Activated naive CD8-positive, alpha-beta T cell (primary cell): ENCODE data around the gene SPRR5.

Experiments
- H3K27ac Mint-ChIP-seq: one replicate; pipeline ENCODE4 v1.8.0; 2021; ENCODE audit warnings: mixed read lengths
- H3K27me3 Mint-ChIP-seq: one replicate; pipeline ENCODE4 v1.8.0; 2021; ENCODE audit warnings: mixed read lengths
- H3K36me3 Mint-ChIP-seq: one replicate; pipeline ENCODE4 v1.8.0; 2021; ENCODE audit warnings: mixed read lengths
- H3K4me1 Mint-ChIP-seq: one replicate; pipeline ENCODE4 v1.8.0; 2021; ENCODE audit warnings: low read depth, mixed read lengths
- H3K4me3 Mint-ChIP-seq: one replicate; pipeline ENCODE4 v1.8.0; 2021; ENCODE audit warnings: mild to moderate bottlenecking, mixed read lengths
- H3K9me3 Mint-ChIP-seq: one replicate; pipeline ENCODE4 v1.8.0; 2021; ENCODE audit warnings: low read depth, mixed read lengths

Gene SPRR5

DNA sequence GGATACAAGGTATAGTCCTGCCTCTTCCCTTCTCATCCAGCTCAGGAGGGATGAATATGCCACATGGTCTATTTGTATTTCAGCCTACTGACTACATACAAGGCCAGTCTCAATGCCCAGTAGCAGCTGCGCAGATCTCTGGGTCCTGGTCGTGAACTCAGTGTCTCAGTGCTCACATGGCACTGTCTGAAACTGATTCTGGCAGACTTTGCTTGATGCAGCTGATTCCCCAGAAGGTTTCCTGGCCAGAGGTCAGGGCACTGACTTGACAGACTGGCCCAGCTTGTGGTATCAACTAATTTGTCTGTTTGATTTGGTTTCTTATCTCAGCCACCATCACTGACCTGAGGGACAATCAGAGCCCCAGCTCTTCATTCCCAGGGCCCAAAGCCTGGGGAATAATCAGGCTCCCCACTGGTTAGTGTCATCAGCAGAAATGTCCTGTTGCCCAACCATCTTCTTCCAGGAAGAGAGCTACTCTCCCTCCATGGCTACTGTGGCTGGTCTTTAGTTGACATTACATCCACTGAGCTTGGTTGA lies 15.9 kb downstream of the SPRR5 start:
- H3K27ac Mint-ChIP-seq, result no peak overlapping the region
- H3K27me3 Mint-ChIP-seq, result peaks cover 6% of the 10 kb centered on the region
- no peaks in the 10 kb centered on the region for H3K36me3 Mint-ChIP-seq
- no peaks in the 10 kb centered on the region for H3K9me3 Mint-ChIP-seq
- H3K4me1 Mint-ChIP-seq, result no peaks in the 10 kb centered on the region
- H3K4me3 Mint-ChIP-seq, result no peak overlapping the region

DNA sequence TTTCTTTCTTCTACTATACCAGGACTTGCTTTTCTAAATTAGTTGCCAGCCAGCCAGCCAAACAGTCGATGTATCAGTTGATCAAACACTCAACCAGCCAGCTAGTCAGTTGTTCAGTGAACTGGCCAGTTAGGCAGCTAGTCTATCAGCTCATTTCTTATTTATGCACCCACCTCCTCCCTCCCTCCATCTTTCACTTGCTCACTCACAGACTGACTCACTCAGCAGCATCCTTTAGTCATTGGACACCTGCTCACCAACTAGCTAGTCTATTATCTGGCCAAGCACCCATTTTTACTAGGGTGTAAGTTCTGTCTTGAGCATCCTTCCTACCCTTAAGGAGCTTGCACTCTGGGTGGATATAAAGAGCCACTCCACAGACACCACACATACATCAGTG lies 17.5 kb downstream of the SPRR5 start:
- Mint-ChIP-seq H3K27me3 (peaks cover 6% of the 10 kb centered on the region), H3K4me3 (no peak overlapping the region), H3K4me1 (no peaks in the 10 kb centered on the region), H3K27ac (no peak overlapping the region), H3K9me3 (no peaks in the 10 kb centered on the region), H3K36me3 (no peaks in the 10 kb centered on the region)

DNA sequence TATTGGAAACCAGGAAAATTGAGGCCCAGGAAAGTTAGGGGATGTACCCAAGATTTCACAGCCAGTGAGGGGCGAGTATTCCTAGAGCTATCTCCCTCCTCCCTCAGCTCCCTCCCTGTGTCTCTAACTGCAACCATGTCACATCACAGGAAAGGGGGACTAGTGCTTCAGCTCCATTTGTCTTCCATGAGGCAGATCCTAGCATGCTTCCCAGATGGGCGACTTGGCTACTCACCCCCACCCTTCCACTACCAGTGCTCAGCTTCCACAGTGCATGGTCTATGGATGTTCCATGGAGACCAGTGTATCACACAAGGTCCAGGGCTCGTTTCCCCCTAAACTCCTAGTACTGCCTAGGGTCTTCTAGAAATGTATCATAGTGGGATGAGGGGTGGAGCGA lies 18.8 kb downstream of the SPRR5 start:
- Mint-ChIP-seq H3K4me1 (no peaks in the 10 kb centered on the region), H3K27me3 (peaks cover 6% of the 10 kb centered on the region), H3K9me3 (no peaks in the 10 kb centered on the region)

DNA sequence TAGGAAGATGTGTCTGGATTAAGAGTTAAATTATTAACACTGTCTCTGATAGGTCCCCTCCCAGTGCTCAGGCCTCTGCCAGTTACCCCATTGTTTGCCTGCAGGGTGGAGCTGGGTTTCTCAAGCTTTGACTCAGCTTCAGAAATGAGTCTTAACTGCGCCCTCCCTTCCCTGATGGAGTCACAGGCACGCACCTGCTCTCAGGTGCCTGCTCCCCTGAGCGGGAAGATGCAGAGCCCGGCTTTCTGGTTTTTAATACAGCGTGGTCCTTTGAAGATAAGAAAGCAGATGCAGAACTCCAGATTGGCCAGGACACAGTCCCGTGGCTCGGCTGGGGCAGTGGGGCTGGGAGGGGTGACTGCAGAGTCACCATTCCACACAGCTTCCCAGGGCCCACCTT lies 20.2 kb downstream of the SPRR5 start:
- Mint-ChIP-seq H3K27ac (no peak overlapping the region), H3K27me3 (peaks cover 4% of the 10 kb centered on the region), H3K36me3 (no peaks in the 10 kb centered on the region), H3K4me1 (no peaks in the 10 kb centered on the region), H3K4me3 (no peak overlapping the region), H3K9me3 (no peaks in the 10 kb centered on the region)

More for the DNA sequence above, 18.8 kb downstream of the SPRR5 start:
- H3K4me3 Mint-ChIP-seq, result no peak overlapping the region
- H3K27ac Mint-ChIP-seq, result no peak overlapping the region
- no peaks in the 10 kb centered on the region for H3K36me3 Mint-ChIP-seq

DNA sequence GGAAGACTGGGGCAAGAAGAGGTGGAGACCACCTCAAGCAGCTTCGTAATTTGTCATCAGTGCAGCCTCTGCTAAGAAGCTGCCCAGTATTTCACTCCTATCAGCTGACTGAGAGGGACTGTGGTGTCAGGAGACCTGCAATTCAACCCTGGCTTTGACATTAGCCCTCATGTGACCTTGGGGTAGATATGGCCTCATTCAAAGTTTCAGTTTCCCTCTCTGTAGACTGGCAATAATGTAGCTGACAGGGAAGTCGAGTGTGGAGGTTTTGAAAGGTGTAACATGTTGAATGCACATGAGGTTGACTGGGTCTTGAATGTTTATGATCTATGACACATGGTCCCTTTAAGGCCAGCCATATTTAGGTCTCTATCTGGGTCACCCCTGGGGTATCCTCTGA lies 21.2 kb downstream of the SPRR5 start:
- Mint-ChIP-seq H3K9me3 (no peaks in the 10 kb centered on the region), H3K4me3 (no peak overlapping the region), H3K27ac (no peak overlapping the region), H3K36me3 (no peaks in the 10 kb centered on the region), H3K27me3 (peaks cover 7% of the 10 kb centered on the region), H3K4me1 (no peaks in the 10 kb centered on the region)

DNA sequence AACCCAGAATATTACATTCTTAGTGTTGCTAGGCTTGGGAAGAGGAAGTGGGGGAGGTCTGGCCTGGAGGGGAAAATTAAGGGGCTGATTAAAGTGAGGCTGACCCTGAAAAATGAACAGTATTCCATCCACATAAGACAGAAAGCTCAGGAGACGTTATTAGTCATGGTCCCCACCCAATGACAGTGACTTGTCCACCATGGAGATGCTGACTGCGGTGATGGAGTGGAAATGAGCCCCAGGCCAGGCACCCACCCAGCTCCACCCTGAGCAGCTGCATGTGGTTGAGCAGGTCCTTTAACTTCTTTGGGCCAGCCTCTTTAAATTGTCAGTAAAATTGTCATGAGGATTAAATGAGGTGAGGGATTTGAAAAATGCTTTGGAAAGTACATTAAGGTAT lies 22.0 kb downstream of the SPRR5 start:
- Mint-ChIP-seq H3K4me1 (no peaks in the 10 kb centered on the region), H3K27ac (no peak overlapping the region), H3K9me3 (no peaks in the 10 kb centered on the region), H3K36me3 (no peaks in the 10 kb centered on the region), H3K27me3 (peaks cover 7% of the 10 kb centered on the region), H3K4me3 (no peak overlapping the region)

DNA sequence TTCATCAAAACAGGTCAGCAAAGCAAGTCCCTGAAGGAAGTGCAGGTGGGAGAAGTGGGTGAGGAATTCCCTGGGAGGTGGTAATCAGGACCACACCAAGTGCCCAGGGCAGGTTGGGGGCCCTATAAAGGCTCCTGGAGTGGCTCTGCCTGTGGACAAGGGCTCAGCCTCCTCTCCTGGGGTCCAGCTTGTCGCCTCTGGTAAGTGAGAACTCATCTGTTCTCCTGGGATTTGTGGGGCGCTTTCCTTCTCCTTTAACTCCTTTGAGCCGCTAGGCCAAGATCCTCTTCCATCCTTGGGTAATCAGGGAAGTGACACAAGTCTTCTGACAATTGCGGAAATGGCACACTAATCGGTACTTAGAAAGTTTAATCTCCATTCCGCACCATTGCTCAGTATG lies 23.5 kb downstream of the SPRR5 start, which contains the start of gene SPRR4:
Gene SPRR4 (plus strand): TSS at position 154 of the 400 bp plus-strand sequence. CDS start 1,243 bp downstream, outside the sequence.
- no peaks in the 10 kb centered on the region for H3K4me1 Mint-ChIP-seq
- H3K9me3 Mint-ChIP-seq, result no peaks in the 10 kb centered on the region
- no peak within 1 kb of the TSS for H3K27ac Mint-ChIP-seq
- H3K27me3 Mint-ChIP-seq, result peaks cover 7% of the 10 kb centered on the region
- no peak within 1 kb of the TSS for H3K4me3 Mint-ChIP-seq
- no peaks in the 10 kb centered on the region for H3K36me3 Mint-ChIP-seq

DNA sequence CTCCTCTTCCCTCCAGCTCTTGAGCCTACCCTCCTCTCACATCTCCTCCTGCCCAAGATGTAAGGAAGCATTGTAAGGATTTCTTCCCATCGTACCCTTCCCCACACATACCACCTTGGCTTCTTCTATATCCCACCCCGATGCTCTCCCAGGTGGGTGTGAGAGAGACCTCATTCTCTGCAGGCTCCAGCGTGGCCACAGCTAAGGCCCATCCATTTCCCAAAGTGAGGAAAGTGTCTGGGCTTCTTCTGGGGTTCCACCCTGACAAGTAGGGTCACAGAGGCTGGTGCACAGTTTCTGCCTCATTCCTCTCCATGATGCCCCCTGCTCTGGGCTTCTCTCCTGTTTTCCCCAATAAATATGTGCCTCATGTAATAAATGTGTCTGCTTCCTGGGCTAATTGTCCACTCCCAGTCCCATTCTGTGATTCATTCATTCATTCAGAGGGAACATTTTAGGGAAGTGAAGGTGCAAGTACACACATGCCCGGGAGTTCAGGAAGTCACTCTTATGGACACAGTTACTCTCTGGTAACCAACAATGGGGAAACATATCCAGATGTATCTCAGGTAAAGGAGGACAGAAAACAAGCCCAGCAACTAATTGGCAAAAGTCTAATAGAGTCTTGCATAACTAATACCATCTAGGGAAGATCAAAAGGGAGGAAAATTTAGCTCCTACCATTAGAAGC lies 25.3 kb downstream of the SPRR5 start:
- Mint-ChIP-seq H3K27ac (no peak overlapping the region), H3K27me3 (peaks cover 10% of the 10 kb centered on the region), H3K9me3 (no peaks in the 10 kb centered on the region)

DNA sequence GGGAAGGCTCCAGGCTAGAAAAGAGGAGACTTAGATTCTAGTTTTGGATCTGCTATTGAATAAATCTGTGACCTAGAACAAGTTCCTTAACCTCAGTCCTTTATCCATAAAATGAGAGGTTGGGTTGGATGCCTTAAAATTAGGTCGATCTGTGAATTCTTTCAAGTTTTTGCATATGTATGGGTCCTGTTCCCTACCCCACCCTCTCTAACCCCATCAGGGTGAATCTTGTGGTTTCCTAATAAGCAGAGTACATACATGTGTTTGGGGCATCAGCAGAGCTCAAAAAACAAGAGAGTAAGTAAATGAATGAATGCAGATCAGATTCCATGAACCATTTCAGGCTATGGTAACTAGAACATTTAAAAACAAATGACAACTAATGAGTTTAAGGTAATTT lies 29.7 kb downstream of the SPRR5 start:
- Mint-ChIP-seq H3K4me1 (no peaks in the 10 kb centered on the region), H3K36me3 (no peaks in the 10 kb centered on the region), H3K4me3 (no peak overlapping the region), H3K27me3 (peaks cover 18% of the 10 kb centered on the region), H3K9me3 (no peaks in the 10 kb centered on the region), H3K27ac (no peak overlapping the region)

More for the DNA sequence above, 25.3 kb downstream of the SPRR5 start:
- Mint-ChIP-seq H3K36me3 (no peaks in the 10 kb centered on the region), H3K4me3 (no peak overlapping the region), H3K4me1 (no peaks in the 10 kb centered on the region)

DNA sequence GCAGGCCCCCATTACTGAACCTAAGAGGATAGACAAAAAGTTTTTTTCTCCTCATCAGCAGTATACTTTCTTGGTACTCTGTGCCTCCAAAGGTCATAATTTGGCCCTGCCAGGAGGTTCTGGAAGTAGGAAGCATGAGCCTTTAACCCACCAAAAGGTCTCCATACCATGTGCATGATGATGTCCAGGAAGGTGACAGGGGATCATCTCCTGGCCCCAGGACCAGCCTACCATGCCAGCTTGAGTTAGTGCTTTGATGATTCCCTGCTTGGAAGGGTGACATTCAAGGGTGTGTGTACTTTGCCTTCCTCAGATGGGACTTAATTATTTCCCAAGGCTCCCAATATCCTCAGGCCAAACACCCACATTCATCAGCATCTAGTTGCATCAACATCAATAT lies 30.6 kb downstream of the SPRR5 start:
- peaks cover 18% of the 10 kb centered on the region for H3K27me3 Mint-ChIP-seq
- no peaks in the 10 kb centered on the region for H3K9me3 Mint-ChIP-seq
- no peak overlapping the region for H3K27ac Mint-ChIP-seq
- H3K4me3 Mint-ChIP-seq, result no peak overlapping the region
- no peaks in the 10 kb centered on the region for H3K4me1 Mint-ChIP-seq
- no peaks in the 10 kb centered on the region for H3K36me3 Mint-ChIP-seq

DNA sequence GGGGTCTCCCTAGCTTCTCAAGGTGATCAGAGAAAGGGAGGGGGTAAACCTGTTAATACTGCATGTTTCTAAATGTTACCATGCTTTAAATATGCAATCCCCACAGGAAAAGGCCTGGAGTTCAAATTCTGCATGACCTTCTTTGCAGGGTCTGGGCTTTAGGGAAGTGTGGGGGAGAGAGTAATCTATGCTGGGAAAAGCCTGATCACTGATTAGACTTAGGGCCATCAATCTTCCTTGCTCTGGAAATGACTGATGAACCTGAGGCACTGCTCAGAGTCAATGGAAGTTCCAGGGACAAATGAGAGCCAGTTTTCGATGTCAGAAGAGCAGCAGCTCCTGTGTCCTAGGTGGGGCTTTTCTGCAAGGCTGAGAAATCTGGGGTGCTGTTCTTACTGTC lies 33.7 kb downstream of the SPRR5 start:
- Mint-ChIP-seq H3K36me3 (no peaks in the 10 kb centered on the region), H3K27ac (no peak overlapping the region), H3K27me3 (peaks cover 24% of the 10 kb centered on the region), H3K4me1 (no peaks in the 10 kb centered on the region), H3K9me3 (no peaks in the 10 kb centered on the region), H3K4me3 (no peak overlapping the region)

DNA sequence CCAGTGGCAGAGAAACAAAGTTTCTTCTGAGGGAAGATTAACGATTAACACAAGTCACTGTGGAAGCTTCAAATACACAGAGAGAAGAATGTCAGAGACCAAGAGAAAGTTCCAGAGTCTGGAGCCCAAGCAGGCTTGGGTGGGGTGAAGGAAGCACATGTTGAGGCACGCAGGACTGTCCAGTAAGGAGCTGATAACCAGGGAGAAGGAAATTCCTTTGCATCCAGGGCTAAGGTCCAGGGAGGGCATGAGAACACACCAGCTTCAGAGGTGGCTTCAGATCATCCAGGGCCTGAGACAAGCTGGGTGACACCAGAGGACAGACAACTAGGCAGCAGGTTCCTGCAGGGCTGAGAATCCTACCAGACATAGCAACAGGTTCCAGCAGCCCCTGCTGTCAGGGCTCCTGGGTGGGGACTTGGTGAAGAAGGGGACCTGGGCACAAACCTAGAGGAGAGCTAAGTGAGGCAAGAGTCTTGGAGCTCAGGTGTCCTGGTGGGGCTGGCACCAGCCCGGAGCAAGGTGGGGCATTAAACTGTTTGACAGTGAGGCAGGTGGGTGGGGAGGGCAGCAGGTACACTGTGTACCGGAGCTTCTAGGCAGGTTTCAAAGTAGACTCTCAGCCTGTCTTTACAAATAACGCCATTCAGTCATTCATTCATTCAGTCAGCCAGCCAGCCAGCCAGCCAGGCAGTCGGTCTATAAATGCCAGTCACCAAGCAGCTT lies 34.3 kb downstream of the SPRR5 start:
- no peak overlapping the region for H3K27ac Mint-ChIP-seq
- H3K9me3 Mint-ChIP-seq, result no peaks in the 10 kb centered on the region
- no peaks in the 10 kb centered on the region for H3K36me3 Mint-ChIP-seq
- H3K27me3 Mint-ChIP-seq, result peaks cover 23% of the 10 kb centered on the region
- no peaks in the 10 kb centered on the region for H3K4me1 Mint-ChIP-seq
- H3K4me3 Mint-ChIP-seq, result no peak overlapping the region

DNA sequence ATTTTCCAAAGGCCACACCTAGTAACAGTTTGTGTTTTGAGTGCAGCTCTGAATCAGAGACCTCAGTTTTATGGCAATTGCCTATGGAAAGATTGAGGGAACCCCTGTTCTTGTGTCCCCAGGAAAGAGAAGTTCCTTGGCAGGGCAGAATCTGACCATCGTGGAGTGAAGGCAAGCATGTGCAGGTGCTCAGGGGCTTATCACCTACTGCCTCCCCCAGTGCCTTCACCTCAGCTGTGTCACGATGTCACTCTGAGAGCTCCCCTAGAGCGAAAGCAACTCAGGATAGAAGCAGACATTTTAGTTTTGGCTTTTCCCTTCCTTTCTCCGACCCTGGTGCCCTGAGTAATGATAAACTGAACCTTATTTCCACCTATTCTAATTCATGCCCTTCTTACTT lies 35.1 kb downstream of the SPRR5 start:
- H3K27ac Mint-ChIP-seq, result no peak overlapping the region
- H3K4me3 Mint-ChIP-seq, result no peak overlapping the region
- peaks cover 26% of the 10 kb centered on the region for H3K27me3 Mint-ChIP-seq
- H3K4me1 Mint-ChIP-seq, result no peaks in the 10 kb centered on the region
- H3K9me3 Mint-ChIP-seq, result no peaks in the 10 kb centered on the region
- no peaks in the 10 kb centered on the region for H3K36me3 Mint-ChIP-seq

DNA sequence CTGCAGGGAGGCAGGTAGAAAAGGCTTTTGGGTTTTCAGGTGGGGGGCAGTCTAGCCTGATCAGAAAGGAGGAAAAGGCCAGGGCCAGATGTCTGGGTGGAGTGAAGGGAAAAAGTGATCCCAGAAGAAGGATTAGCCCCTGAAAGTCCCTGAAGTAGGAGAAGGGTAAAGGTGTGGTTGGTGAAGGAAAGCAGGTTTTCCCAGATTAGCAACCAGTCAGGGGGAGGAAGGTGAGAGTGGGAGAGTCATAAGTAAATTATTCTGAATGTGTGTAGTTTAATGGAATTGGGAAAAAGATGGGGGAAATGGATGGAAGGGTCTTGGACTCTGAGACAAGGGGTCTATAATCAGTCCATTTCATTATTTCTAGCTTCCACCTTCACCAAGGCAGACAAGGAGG lies 36.2 kb downstream of the SPRR5 start:
- no peaks in the 10 kb centered on the region for H3K36me3 Mint-ChIP-seq
- H3K27me3 Mint-ChIP-seq, result peaks cover 29% of the 10 kb centered on the region
- no peaks in the 10 kb centered on the region for H3K4me1 Mint-ChIP-seq
- no peaks in the 10 kb centered on the region for H3K9me3 Mint-ChIP-seq
- H3K27ac Mint-ChIP-seq, result no peak overlapping the region
- no peak overlapping the region for H3K4me3 Mint-ChIP-seq

DNA sequence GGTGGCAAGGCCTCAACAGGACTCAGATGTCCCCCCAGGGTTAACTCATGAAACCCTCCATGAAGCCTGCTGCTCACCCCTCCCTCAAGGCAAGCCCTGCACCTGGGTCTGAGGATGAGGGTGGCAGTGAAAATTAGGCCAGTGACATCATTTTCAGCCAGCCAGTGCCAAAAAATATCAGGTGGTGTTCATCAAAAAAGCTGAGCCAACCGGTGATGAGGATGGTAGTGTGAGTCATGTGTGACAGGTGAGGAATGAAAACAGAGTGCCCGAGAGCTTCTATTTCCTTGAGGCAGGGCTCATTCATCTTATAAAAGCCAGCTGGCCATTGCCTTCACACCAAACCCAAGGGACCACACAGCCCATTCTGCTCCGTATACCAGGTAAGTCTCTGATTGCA lies 36.7 kb downstream of the SPRR5 start, which contains the start of gene SPRR1A:
Gene SPRR1A (plus strand): TSS at position 339 of the 400 bp plus-strand sequence. CDS start 1,150 bp downstream, outside the sequence.
- Mint-ChIP-seq H3K9me3 (no peaks in the 10 kb centered on the region), H3K27me3 (peaks cover 29% of the 10 kb centered on the region), H3K36me3 (no peaks in the 10 kb centered on the region), H3K4me1 (no peaks in the 10 kb centered on the region), H3K4me3 (no peak within 1 kb of the TSS), H3K27ac (no peak within 1 kb of the TSS)
